ENCODE results near the gene LILRA2. TPM values are rescaled to one million over a fixed set of nuclear protein-coding genes. Genes with fewer than 3 reads are reported as not detected.

LILRA2 gene
- total and polyA plus RNA-seq, 2 of the 8 experiments (the other 6 are each of a cell fraction or from before 2014, with no cell fraction given), result not detected

- no peak for TF ChIP-seq CTCF (IDR thresholded peaks at IDR 0.05; ENCODE audit: control extremely low read depth in 1 of 3, insufficient read depth in 1 of 3, low read depth in 1 of 3, low read length in 3 of 3)
- no peak for TF ChIP-seq SP4 (IDR thresholded peaks at IDR 0.05; ENCODE audit: low read length)
- no peak for TF ChIP-seq SIN3A (conservative IDR thresholded peaks at IDR 0.05 in 1 of 2, IDR thresholded peaks at IDR 0.05 in 1 of 2; ENCODE audit: low read depth in 1 of 2, low read length in 2 of 2)
- no peak for TF ChIP-seq JUND (IDR thresholded peaks at IDR 0.05; ENCODE audit: low read length)
- TF ChIP-seq JUN (IDR thresholded peaks at IDR 0.05; ENCODE audit: low read depth, low read length), result no peak
Observed at GRCh38 chr19:54616821-54617560, 43.4 kb downstream of the LILRA2 start (continued).

Data from H1 (cell line).